HUES64 (cell line): ENCODE data around the gene C18orf63.
A peak's percentile ranks its signal among the peaks of the same experiment; 100 is the strongest.
"Not testable (repeated sequence)": the region's sequence is repeated elsewhere in the genome, so short reads cannot be mapped to it uniquely, and the experiment has no call there.

Experiments used
- H3K27ac ChIP-seq: 2 replicates; pipeline ENCODE4 v1.7.0; 2013; ENCODE audit warnings: low read depth, low read length, inconsistent platforms
- H3K27me3 ChIP-seq: 2 replicates; pipeline ENCODE4 v1.6.1; 2013; ENCODE audit warnings: mild to moderate bottlenecking, low read length; ENCODE audit not compliant: insufficient read depth
- H3K36me3 ChIP-seq: 2 replicates; pipeline ENCODE4 v1.6.1; 2013; ENCODE audit warnings: mild to moderate bottlenecking, low read length; ENCODE audit not compliant: insufficient read depth
- H3K4me1 ChIP-seq: 2 replicates; pipeline ENCODE4 v1.6.1; 2013; ENCODE audit warnings: mild to moderate bottlenecking, low read length, moderate library complexity; ENCODE audit not compliant: insufficient read depth
- H3K4me3 ChIP-seq: 2 replicates; pipeline ENCODE4 v1.5.1; 2013; ENCODE audit warnings: mild to moderate bottlenecking, low read length, moderate library complexity
- H3K9ac ChIP-seq: 2 replicates; pipeline ENCODE4 v1.6.1; 2013; ENCODE audit warnings: mild to moderate bottlenecking, low read depth, low read length
- H3K9me3 ChIP-seq: 2 replicates; pipeline ENCODE4 v1.6.1; 2013; ENCODE audit warnings: low read depth, low read length; ENCODE audit not compliant: insufficient read depth
- WGBS: fragments of 150-250, 120-280 bp; methylation state at CpG from one replicate; pipeline ENCODE4 v1.1.7; 2013; ENCODE audit warnings: missing lambda C conversion rate; 5-methylcytosine and 5-hydroxymethylcytosine counted together

Gene C18orf63

GRCh38 chr18:74278983-74279382 is 36.7 kb upstream of the C18orf63 start:
- Histone ChIP-seq H3K9ac (no peak overlapping the region), H3K27ac (no peak overlapping the region), H3K4me3 (no peak overlapping the region), H3K9me3 (no peaks in the 10 kb centered on the region; the same call in 1 of the 2 replicates), H3K27me3 (no peaks in the 10 kb centered on the region), H3K4me1 (peaks cover 35% of the 10 kb centered on the region), H3K36me3 (no peaks in the 10 kb centered on the region)
- 98% methylated on average over 7 of the region's 7 CpGs for WGBS

- Histone ChIP-seq H3K4me3 (no peak overlapping the region), H3K9ac (peak overlapping the region; percentile 38; the same call in 1 of the 2 replicates), H3K27me3 (no peaks in the 10 kb centered on the region), H3K27ac (peak overlapping the region; percentile 27), H3K4me1 (peaks cover 47% of the 10 kb centered on the region), H3K36me3 (no peaks in the 10 kb centered on the region), H3K9me3 (no peaks in the 10 kb centered on the region; the same call in 1 of the 2 replicates)
- WGBS: 5% methylated on average over 4 of the region's 4 CpGs
Observed at GRCh38 chr18:74281011-74281979, 34.3 kb upstream of the C18orf63 start.

GRCh38 chr18:74281980-74282754 is 33.5 kb upstream of the C18orf63 start:
- WGBS: 53% methylated on average over 12 of the region's 12 CpGs
- H3K27me3 ChIP-seq: no peaks in the 10 kb centered on the region
- peak overlapping the region; percentile 38 for H3K9ac ChIP-seq
- no peaks in the 10 kb centered on the region; the same call in 1 of the 2 replicates for H3K9me3 ChIP-seq
- peaks cover 49% of the 10 kb centered on the region for H3K4me1 ChIP-seq
- peak overlapping the region; percentile 1; the same call in 1 of the 2 replicates for H3K4me3 ChIP-seq
- H3K36me3 ChIP-seq: no peaks in the 10 kb centered on the region
- H3K27ac ChIP-seq: peak overlapping the region; percentile 20

GRCh38 chr18:74282755-74283554 is 32.7 kb upstream of the C18orf63 start:
- no peaks in the 10 kb centered on the region for H3K36me3 ChIP-seq
- H3K9me3 ChIP-seq: no peaks in the 10 kb centered on the region
- H3K9ac ChIP-seq: peak overlapping the region; percentile 38
- H3K4me1 ChIP-seq: peaks cover 57% of the 10 kb centered on the region
- H3K27ac ChIP-seq: peak overlapping the region; percentile 47
- WGBS: 78% methylated on average over 10 of the region's 10 CpGs
- H3K27me3 ChIP-seq: no peaks in the 10 kb centered on the region
- peak overlapping the region; percentile 8; the same call in 1 of the 2 replicates for H3K4me3 ChIP-seq

- Histone ChIP-seq H3K4me3 (0 out of 2 replicates have a peak overlapping the region, but pooled peaks have one; percentile 8), H3K27ac (peak overlapping the region; percentile 47), H3K27me3 (no peaks in the 10 kb centered on the region), H3K9me3 (no peaks in the 10 kb centered on the region), H3K4me1 (peaks cover 64% of the 10 kb centered on the region), H3K36me3 (no peaks in the 10 kb centered on the region), H3K9ac (0 out of 2 replicates have a peak overlapping the region, but pooled peaks have one; percentile 38)
- 79% methylated on average over 10 of the region's 10 CpGs for whole genome bisulfite sequencing
Observed at GRCh38 chr18:74283646-74284045, 32.0 kb upstream of the C18orf63 start.

- Histone ChIP-seq H3K27me3 (no peaks in the 10 kb centered on the region), H3K9ac (no peak overlapping the region), H3K27ac (no peak overlapping the region), H3K9me3 (no peaks in the 10 kb centered on the region), H3K36me3 (no peaks in the 10 kb centered on the region), H3K4me1 (peaks cover 71% of the 10 kb centered on the region), H3K4me3 (no peak overlapping the region)
- WGBS: 79% methylated on average over 11 of the region's 11 CpGs
Observed at GRCh38 chr18:74284191-74284979, 31.3 kb upstream of the C18orf63 start.

- Histone ChIP-seq H3K4me1 (peaks cover 71% of the 10 kb centered on the region), H3K27me3 (no peaks in the 10 kb centered on the region), H3K27ac (no peak overlapping the region), H3K9me3 (no peaks in the 10 kb centered on the region), H3K36me3 (no peaks in the 10 kb centered on the region), H3K4me3 (no peak overlapping the region), H3K9ac (no peak overlapping the region)
- 85% methylated on average over 1 of the region's 1 CpG for WGBS
Observed at GRCh38 chr18:74284980-74285355, 30.7 kb upstream of the C18orf63 start.

GRCh38 chr18:74285583-74285982 is 30.1 kb upstream of the C18orf63 start:
- H3K36me3 ChIP-seq, H3K9ac ChIP-seq, H3K9me3 ChIP-seq, H3K27ac ChIP-seq, H3K27me3 ChIP-seq, H3K4me3 ChIP-seq: not testable (repeated sequence)
- peaks cover 69% of the 10 kb centered on the region for H3K4me1 ChIP-seq
- WGBS: 87% methylated on average over 2 of the region's 3 CpGs

- peaks cover 62% of the 10 kb centered on the region for H3K4me1 ChIP-seq
- H3K27me3 ChIP-seq: peaks cover 6% of the 10 kb centered on the region; the same call in 1 of the 2 replicates
- no peak overlapping the region for H3K4me3 ChIP-seq
- H3K27ac ChIP-seq: no peak overlapping the region
- H3K36me3 ChIP-seq: no peaks in the 10 kb centered on the region
- no peaks in the 10 kb centered on the region for H3K9me3 ChIP-seq
- H3K9ac ChIP-seq: no peak overlapping the region
- WGBS: 88% methylated on average over 4 of the region's 4 CpGs
Observed at GRCh38 chr18:74286106-74286855, 29.4 kb upstream of the C18orf63 start.
